Measurements from ENCODE around the gene FETUB.
"Not testable (repeated sequence)": the region's sequence is repeated elsewhere in the genome, so short reads cannot be mapped to it uniquely, and the experiment has no call there.

Gene FETUB

GRCh38 chr3:186619787-186620212 is 20.4 kb upstream of the FETUB start:
- no peak overlapping the region for H3K4me3 Mint-ChIP-seq
- peaks cover 12% of the 10 kb centered on the region for H3K4me1 Mint-ChIP-seq (ENCODE audit: low read depth)
- H3K27ac Mint-ChIP-seq: no peak overlapping the region
- H3K36me3 Mint-ChIP-seq (ENCODE audit: low read depth): no peaks in the 10 kb centered on the region
- intact Hi-C loops (cut with micrococcal nuclease): loop anchor here (10.0 kb wide), 1 partner anchor 545 kb away; no protein-coding TSS in a partner anchor
- H3K27me3 Mint-ChIP-seq: peaks cover 30% of the 10 kb centered on the region
- no peaks in the 10 kb centered on the region for H3K9me3 Mint-ChIP-seq

- H3K27ac Mint-ChIP-seq: no peak overlapping the region
- peaks cover 27% of the 10 kb centered on the region for H3K27me3 Mint-ChIP-seq
- H3K4me1 Mint-ChIP-seq (ENCODE audit: low read depth): peaks cover 8% of the 10 kb centered on the region
- no peak overlapping the region for H3K4me3 Mint-ChIP-seq
- no peaks in the 10 kb centered on the region for H3K9me3 Mint-ChIP-seq
- intact Hi-C loops (cut with micrococcal nuclease): no loop called here
- no peaks in the 10 kb centered on the region for H3K36me3 Mint-ChIP-seq (ENCODE audit: low read depth)
These were observed 19.7 kb upstream of the FETUB start for GRCh38 chr3:186620213-186621092.

GRCh38 chr3:186621894-186622650 is 18.1 kb upstream of the FETUB start:
- Mint-ChIP-seq H3K27ac (no peak overlapping the region), H3K36me3 (ENCODE audit: low read depth) (no peaks in the 10 kb centered on the region), H3K4me1 (ENCODE audit: low read depth) (peaks cover 4% of the 10 kb centered on the region), H3K4me3 (no peak overlapping the region), H3K27me3 (peaks cover 22% of the 10 kb centered on the region), H3K9me3 (no peaks in the 10 kb centered on the region)
- intact Hi-C loops (cut with micrococcal nuclease): no loop called here

GRCh38 chr3:186622651-186623310 is 17.4 kb upstream of the FETUB start:
- Mint-ChIP-seq H3K36me3 (ENCODE audit: low read depth) (no peaks in the 10 kb centered on the region), H3K4me1 (ENCODE audit: low read depth) (no peaks in the 10 kb centered on the region), H3K27me3 (peaks cover 15% of the 10 kb centered on the region), H3K9me3 (no peaks in the 10 kb centered on the region), H3K4me3 (no peak overlapping the region), H3K27ac (no peak overlapping the region)
- intact Hi-C loops (cut with micrococcal nuclease): no loop called here

- H3K9me3 Mint-ChIP-seq: no peaks in the 10 kb centered on the region
- no peaks in the 10 kb centered on the region for H3K36me3 Mint-ChIP-seq (ENCODE audit: low read depth)
- H3K27ac Mint-ChIP-seq: no peak overlapping the region
- H3K4me3 Mint-ChIP-seq: no peak overlapping the region
- intact Hi-C loops (cut with micrococcal nuclease): no loop called here
- H3K27me3 Mint-ChIP-seq: peaks cover 9% of the 10 kb centered on the region
- H3K4me1 Mint-ChIP-seq (ENCODE audit: low read depth): no peaks in the 10 kb centered on the region
These were observed 15.6 kb upstream of the FETUB start for GRCh38 chr3:186624598-186624997.

GRCh38 chr3:186625600-186626042 is 14.6 kb upstream of the FETUB start:
- intact Hi-C loops (cut with micrococcal nuclease): no loop called here
- H3K27me3 Mint-ChIP-seq: peaks cover 10% of the 10 kb centered on the region
- no peaks in the 10 kb centered on the region for H3K9me3 Mint-ChIP-seq
- H3K4me3 Mint-ChIP-seq: no peak overlapping the region
- no peaks in the 10 kb centered on the region for H3K36me3 Mint-ChIP-seq (ENCODE audit: low read depth)
- no peak overlapping the region for H3K27ac Mint-ChIP-seq
- no peaks in the 10 kb centered on the region for H3K4me1 Mint-ChIP-seq (ENCODE audit: low read depth)

GRCh38 chr3:186626254-186626847 is 13.8 kb upstream of the FETUB start:
- Mint-ChIP-seq H3K4me1 (ENCODE audit: low read depth) (no peaks in the 10 kb centered on the region), H3K27ac (no peak overlapping the region), H3K36me3 (ENCODE audit: low read depth) (no peaks in the 10 kb centered on the region), H3K27me3 (peaks cover 10% of the 10 kb centered on the region), H3K9me3 (no peaks in the 10 kb centered on the region), H3K4me3 (no peak overlapping the region)
- intact Hi-C loops (cut with micrococcal nuclease): no loop called here

- no peaks in the 10 kb centered on the region for H3K9me3 Mint-ChIP-seq
- peaks cover 8% of the 10 kb centered on the region for H3K27me3 Mint-ChIP-seq
- H3K4me1 Mint-ChIP-seq (ENCODE audit: low read depth): no peaks in the 10 kb centered on the region
- intact Hi-C loops (cut with micrococcal nuclease): no loop called here
- no peak overlapping the region for H3K4me3 Mint-ChIP-seq
- H3K27ac Mint-ChIP-seq: no peak overlapping the region
- H3K36me3 Mint-ChIP-seq (ENCODE audit: low read depth): no peaks in the 10 kb centered on the region
These were observed 12.3 kb upstream of the FETUB start for GRCh38 chr3:186627852-186628414.

- intact Hi-C loops (cut with micrococcal nuclease): no loop called here
- no peak overlapping the region for H3K27ac Mint-ChIP-seq
- H3K9me3 Mint-ChIP-seq: no peaks in the 10 kb centered on the region
- no peaks in the 10 kb centered on the region for H3K4me1 Mint-ChIP-seq (ENCODE audit: low read depth)
- H3K36me3 Mint-ChIP-seq (ENCODE audit: low read depth): no peaks in the 10 kb centered on the region
- H3K4me3 Mint-ChIP-seq: no peak overlapping the region
- H3K27me3 Mint-ChIP-seq: peaks cover 8% of the 10 kb centered on the region
These were observed 11.4 kb upstream of the FETUB start for GRCh38 chr3:186628756-186629155.

GRCh38 chr3:186630950-186631641 is 9.1 kb upstream of the FETUB start:
- Mint-ChIP-seq H3K27me3 (peaks cover 8% of the 10 kb centered on the region), H3K36me3 (ENCODE audit: low read depth) (no peaks in the 10 kb centered on the region), H3K4me3 (no peak overlapping the region), H3K27ac (no peak overlapping the region), H3K9me3 (no peaks in the 10 kb centered on the region), H3K4me1 (ENCODE audit: low read depth) (no peaks in the 10 kb centered on the region)
- intact Hi-C loops (cut with micrococcal nuclease): no loop called here

- Mint-ChIP-seq H3K36me3 (ENCODE audit: low read depth) (no peaks in the 10 kb centered on the region), H3K27ac (no peak overlapping the region), H3K4me3 (no peak overlapping the region), H3K4me1 (ENCODE audit: low read depth) (no peaks in the 10 kb centered on the region), H3K9me3 (no peaks in the 10 kb centered on the region), H3K27me3 (peaks cover 10% of the 10 kb centered on the region)
- intact Hi-C loops (cut with micrococcal nuclease): no loop called here
These were observed 6.7 kb upstream of the FETUB start for GRCh38 chr3:186633481-186633880.

GRCh38 chr3:186634207-186634606 is 6.0 kb upstream of the FETUB start:
- H3K4me1 Mint-ChIP-seq (ENCODE audit: low read depth); H3K27ac Mint-ChIP-seq; intact Hi-C loops (cut with micrococcal nuclease); H3K27me3 Mint-ChIP-seq; H3K9me3 Mint-ChIP-seq; H3K36me3 Mint-ChIP-seq (ENCODE audit: low read depth); H3K4me3 Mint-ChIP-seq: not testable (repeated sequence)

GRCh38 chr3:186635532-186635931 is 4.7 kb upstream of the FETUB start:
- Mint-ChIP-seq H3K4me3 (no peak overlapping the region), H3K4me1 (ENCODE audit: low read depth) (no peaks in the 10 kb centered on the region), H3K27me3 (peaks cover 4% of the 10 kb centered on the region), H3K9me3 (no peaks in the 10 kb centered on the region), H3K27ac (no peak overlapping the region), H3K36me3 (ENCODE audit: low read depth) (no peaks in the 10 kb centered on the region)
- intact Hi-C loops (cut with micrococcal nuclease): no loop called here
